Measurements from ENCODE around the gene PRSS16. TPM values are rescaled to one million over a fixed set of nuclear protein-coding genes. Genes with fewer than 3 reads are reported as not detected.

Gene PRSS16
- total and polyA plus RNA-seq, 9 of the 15 experiments (the other 6 are each of a cell fraction or from before 2014, with no cell fraction given) = 4.5 to 21.3 (median 12.1) TPM

- TF ChIP-seq, protein P1, sequence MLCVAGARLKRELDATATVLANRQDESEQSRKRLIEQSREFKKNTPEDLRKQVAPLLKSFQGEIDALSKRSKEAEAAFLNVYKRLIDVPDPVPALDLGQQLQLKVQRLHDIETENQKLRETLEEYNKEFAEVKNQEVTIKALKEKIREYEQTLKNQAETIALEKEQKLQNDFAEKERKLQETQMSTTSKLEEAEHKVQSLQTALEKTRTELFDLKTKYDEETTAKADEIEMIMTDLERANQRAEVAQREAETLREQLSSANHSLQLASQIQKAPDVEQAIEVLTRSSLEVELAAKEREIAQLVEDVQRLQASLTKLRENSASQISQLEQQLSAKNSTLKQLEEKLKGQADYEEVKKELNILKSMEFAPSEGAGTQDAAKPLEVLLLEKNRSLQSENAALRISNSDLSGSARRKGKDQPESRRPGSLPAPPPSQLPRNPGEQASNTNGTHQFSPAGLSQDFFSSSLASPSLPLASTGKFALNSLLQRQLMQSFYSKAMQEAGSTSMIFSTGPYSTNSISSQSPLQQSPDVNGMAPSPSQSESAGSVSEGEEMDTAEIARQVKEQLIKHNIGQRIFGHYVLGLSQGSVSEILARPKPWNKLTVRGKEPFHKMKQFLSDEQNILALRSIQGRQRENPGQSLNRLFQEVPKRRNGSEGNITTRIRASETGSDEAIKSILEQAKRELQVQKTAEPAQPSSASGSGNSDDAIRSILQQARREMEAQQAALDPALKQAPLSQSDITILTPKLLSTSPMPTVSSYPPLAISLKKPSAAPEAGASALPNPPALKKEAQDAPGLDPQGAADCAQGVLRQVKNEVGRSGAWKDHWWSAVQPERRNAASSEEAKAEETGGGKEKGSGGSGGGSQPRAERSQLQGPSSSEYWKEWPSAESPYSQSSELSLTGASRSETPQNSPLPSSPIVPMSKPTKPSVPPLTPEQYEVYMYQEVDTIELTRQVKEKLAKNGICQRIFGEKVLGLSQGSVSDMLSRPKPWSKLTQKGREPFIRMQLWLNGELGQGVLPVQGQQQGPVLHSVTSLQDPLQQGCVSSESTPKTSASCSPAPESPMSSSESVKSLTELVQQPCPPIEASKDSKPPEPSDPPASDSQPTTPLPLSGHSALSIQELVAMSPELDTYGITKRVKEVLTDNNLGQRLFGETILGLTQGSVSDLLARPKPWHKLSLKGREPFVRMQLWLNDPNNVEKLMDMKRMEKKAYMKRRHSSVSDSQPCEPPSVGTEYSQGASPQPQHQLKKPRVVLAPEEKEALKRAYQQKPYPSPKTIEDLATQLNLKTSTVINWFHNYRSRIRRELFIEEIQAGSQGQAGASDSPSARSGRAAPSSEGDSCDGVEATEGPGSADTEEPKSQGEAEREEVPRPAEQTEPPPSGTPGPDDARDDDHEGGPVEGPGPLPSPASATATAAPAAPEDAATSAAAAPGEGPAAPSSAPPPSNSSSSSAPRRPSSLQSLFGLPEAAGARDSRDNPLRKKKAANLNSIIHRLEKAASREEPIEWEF (CRISPR knock-in tag; IDR thresholded peaks at IDR 0.05) = 0 out of 2 replicates have a peak, but pooled peaks have one; percentile 44
- TF ChIP-seq ZNF175 (CRISPR knock-in tag; IDR thresholded peaks at IDR 0.05; ENCODE audit: low read depth) (no peak), KHSRP (IDR thresholded peaks at IDR 0.05) (no peak), ZNF436 (CRISPR knock-in tag; IDR thresholded peaks at IDR 0.05) (no peak), BRCA1 (IDR thresholded peaks at IDR 0.05) (no peak), BRCA1 (CRISPR knock-in tag; IDR thresholded peaks at IDR 0.05) (no peak), ZNF766 (CRISPR knock-in tag; conservative IDR thresholded peaks at IDR 0.05) (no peak), ZNF395 (CRISPR knock-in tag; IDR thresholded peaks at IDR 0.05) (0 out of 2 replicates have a peak, but pooled peaks have one; percentile 16), ZFX (CRISPR knock-in tag; IDR thresholded peaks at IDR 0.05) (0 out of 2 replicates have a peak, but pooled peaks have one; percentile 9), ZNF586 (CRISPR knock-in tag; conservative IDR thresholded peaks at IDR 0.05) (no peak), MIER1 (IDR thresholded peaks at IDR 0.05; ENCODE audit: low read depth) (0 out of 2 replicates have a peak, but pooled peaks have one; percentile 13), RBM17 (IDR thresholded peaks at IDR 0.05; ENCODE audit: borderline replicate concordance, low read depth, low read length) (no peak), CREB1 (IDR thresholded peaks at IDR 0.05) (peak; percentile 45), CREB1 (CRISPR knock-in tag; IDR thresholded peaks at IDR 0.05) (no peak; the same call in 1 of the 2 replicates), GATA2 (CRISPR knock-in tag; IDR thresholded peaks at IDR 0.05) (peak; percentile 46), ZFP36 (IDR thresholded peaks at IDR 0.05; ENCODE audit: low read depth, low read length, partially characterized antibody) (no peak), ZNF165 (CRISPR knock-in tag; IDR thresholded peaks at IDR 0.05; ENCODE audit: borderline replicate concordance) (no peak), USF1 (CRISPR knock-in tag; IDR thresholded peaks at IDR 0.05) (no peak)
Measured at GRCh38 chr6:27290065-27290849, 42.8 kb downstream of the PRSS16 start (continued).

All from K562 (cell line).